ENCODE data around the gene ZSWIM4. TPM values are rescaled to one million over a fixed set of nuclear protein-coding genes. Genes with fewer than 3 reads are reported as not detected.

The ZSWIM4 gene
- total and polyA plus RNA-seq, 8 donors: 2.2 to 14.0 (median 3.9) TPM

DNA sequence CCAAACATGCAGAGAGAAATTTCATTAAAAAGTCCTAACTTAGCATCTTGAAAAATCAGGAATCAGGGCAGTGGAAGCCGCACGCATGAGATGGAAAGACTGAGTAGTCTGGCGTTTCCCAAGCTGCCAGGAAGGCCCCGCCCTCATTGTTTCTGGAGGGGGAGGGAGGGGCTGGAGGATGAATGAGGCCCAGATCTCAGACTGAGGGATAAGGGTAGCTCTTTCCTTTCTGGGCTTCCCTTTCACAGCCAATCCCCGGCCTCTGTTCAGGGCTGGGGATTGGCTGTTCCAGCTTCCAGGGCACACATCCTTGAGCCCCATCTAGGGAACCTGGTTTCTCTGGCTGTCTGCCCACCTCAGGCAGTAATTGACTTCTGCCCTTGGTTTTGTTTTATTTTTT, 13.7 kb upstream of the ZSWIM4 start:
- Histone ChIP-seq H3K4me3 (no peak overlapping the region), H3K9me3 (no peaks in the 10 kb centered on the region), H3K36me3 (peaks cover 21 to 36% (median 34%) of the 10 kb centered on the region in 4 donors), H3K4me1 (peaks cover 14 to 34% (median 25%) of the 10 kb centered on the region in 4 donors), H3K27ac (peak overlapping the region in 4 of 5 donors; percentile 59 to 74 (median 67)), H3K27me3 (no peaks in the 10 kb centered on the region)
- 6 to 19% (median 8%) methylated on average over 5 of the region's 5 CpGs for WGBS, 5 donors
- intact Hi-C loops (cut with DNase I; ENCODE audit: low total_unique reads): loop anchor here (5.0 kb wide), 1 partner anchor 81 kb away; no protein-coding TSS in a partner anchor
- TF ChIP-seq, protein P1, sequence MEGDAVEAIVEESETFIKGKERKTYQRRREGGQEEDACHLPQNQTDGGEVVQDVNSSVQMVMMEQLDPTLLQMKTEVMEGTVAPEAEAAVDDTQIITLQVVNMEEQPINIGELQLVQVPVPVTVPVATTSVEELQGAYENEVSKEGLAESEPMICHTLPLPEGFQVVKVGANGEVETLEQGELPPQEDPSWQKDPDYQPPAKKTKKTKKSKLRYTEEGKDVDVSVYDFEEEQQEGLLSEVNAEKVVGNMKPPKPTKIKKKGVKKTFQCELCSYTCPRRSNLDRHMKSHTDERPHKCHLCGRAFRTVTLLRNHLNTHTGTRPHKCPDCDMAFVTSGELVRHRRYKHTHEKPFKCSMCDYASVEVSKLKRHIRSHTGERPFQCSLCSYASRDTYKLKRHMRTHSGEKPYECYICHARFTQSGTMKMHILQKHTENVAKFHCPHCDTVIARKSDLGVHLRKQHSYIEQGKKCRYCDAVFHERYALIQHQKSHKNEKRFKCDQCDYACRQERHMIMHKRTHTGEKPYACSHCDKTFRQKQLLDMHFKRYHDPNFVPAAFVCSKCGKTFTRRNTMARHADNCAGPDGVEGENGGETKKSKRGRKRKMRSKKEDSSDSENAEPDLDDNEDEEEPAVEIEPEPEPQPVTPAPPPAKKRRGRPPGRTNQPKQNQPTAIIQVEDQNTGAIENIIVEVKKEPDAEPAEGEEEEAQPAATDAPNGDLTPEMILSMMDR (IDR thresholded peaks at IDR 0.05): no peak
- peak; percentile 27 to 82 (median 52) for TF ChIP-seq POLR2AphosphoS5 (IDR thresholded peaks at IDR 0.05)
- DNase-seq: peak; percentile 62 to 89

DNA sequence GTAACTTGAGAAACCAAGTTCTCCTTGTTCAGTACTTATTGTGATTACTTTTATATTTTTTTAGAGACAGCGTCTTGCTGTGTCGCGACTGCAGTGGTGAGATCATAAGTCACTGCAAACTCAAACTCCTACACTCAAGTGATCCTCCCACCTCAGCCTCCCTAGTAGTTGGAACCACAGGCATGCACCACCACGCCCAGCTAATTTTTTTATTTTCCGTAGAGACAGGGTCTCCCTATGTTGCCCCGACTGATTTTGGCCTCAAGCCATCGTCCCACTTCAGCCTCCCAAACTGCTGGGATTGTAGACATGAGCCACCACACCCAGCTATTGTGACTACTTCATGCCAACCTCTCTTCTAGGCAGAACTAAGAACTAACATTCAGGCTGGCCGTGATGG, 12.7 kb upstream of the ZSWIM4 start:
- DNase-seq: no peak
- 61 to 74% (median 70%) methylated on average over 8 of the region's 8 CpGs for WGBS, 5 donors
- Histone ChIP-seq H3K4me3 (no peak overlapping the region), H3K36me3 (peaks cover 18 to 26% (median 24%) of the 10 kb centered on the region in 4 donors), H3K9me3 (no peaks in the 10 kb centered on the region), H3K27ac (peak overlapping the region in 4 of 5 donors; percentile 2 to 74 (median 64)), H3K4me1 (peaks cover 14 to 37% (median 27%) of the 10 kb centered on the region in 4 donors), H3K27me3 (no peaks in the 10 kb centered on the region)
- TF ChIP-seq EP300 (IDR thresholded peaks at IDR 0.05) (no peak), POLR2A (IDR thresholded peaks at IDR 0.05) (no peak), POLR2AphosphoS5 (IDR thresholded peaks at IDR 0.05) (no peak)
- TF ChIP-seq, protein P1 (IDR thresholded peaks at IDR 0.05): no peak
- intact Hi-C loops (cut with DNase I; ENCODE audit: low total_unique reads): loop anchor here (5.0 kb wide), 1 partner anchor 80 kb away; no protein-coding TSS in a partner anchor

DNA sequence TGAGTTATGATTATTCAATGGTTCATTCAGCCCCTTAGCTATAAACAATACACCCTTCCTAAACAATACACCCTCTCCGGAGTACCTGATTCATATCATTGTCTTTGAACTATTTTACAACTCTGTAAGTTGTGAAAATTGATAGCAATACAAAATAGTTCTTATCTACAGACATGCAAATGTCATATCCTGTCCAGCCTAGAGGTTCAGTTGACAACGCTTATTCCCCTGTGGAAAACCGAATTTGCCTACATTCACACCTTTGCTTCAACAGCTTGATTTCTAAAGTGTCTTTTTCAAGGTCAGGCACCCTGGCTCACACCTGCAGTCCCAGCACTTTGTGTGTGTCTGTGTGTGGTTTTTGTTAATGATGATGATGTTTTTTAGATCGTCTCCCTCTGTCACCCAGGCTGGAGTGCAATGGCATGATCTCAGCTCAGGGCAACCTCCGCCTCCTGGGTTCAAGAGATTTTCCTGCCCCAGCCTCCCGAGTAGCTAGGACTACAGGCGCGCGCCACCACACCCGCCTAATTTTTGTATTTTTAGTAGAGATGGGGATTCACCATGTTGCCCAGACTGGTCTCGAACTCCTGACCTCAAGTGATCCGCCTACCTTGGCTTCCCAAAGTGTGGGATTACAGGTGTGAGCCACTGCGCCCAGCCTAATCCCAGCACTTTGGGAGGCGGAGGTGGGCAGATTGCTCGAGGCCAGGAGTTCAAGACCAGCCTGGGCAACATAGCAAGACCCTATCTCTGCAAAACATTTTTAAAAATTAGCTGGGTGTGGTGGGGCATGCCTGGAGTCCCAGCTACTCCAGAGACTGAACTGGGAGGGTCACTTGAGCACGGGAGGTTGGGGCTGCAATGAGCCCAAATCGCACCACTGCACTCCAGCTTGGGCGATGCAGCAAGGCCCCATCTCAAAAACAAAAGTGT, 11.4 kb upstream of the ZSWIM4 start:
- Histone ChIP-seq H3K36me3 (peaks cover 5 to 13% (median 11%) of the 10 kb centered on the region in 4 donors), H3K27me3 (no peaks in the 10 kb centered on the region), H3K4me1 (peaks cover 20 to 50% (median 30%) of the 10 kb centered on the region in 4 donors), H3K9me3 (no peaks in the 10 kb centered on the region), H3K4me3 (no peak overlapping the region), H3K27ac (no peak overlapping the region)
- intact Hi-C loops (cut with DNase I; ENCODE audit: low total_unique reads): loop anchor here (5.0 kb wide), 1 partner anchor 78 kb away; no protein-coding TSS in a partner anchor
- 74 to 82% (median 80%) methylated on average over 18 of the region's 18 CpGs for WGBS, 5 donors
- TF ChIP-seq POLR2A (IDR thresholded peaks at IDR 0.05): no peak
- TF ChIP-seq EP300 (IDR thresholded peaks at IDR 0.05): no peak
- TF ChIP-seq, protein P1 (IDR thresholded peaks at IDR 0.05): no peak
- no peak for TF ChIP-seq POLR2AphosphoS5 (IDR thresholded peaks at IDR 0.05)
- no peak for DNase-seq

DNA sequence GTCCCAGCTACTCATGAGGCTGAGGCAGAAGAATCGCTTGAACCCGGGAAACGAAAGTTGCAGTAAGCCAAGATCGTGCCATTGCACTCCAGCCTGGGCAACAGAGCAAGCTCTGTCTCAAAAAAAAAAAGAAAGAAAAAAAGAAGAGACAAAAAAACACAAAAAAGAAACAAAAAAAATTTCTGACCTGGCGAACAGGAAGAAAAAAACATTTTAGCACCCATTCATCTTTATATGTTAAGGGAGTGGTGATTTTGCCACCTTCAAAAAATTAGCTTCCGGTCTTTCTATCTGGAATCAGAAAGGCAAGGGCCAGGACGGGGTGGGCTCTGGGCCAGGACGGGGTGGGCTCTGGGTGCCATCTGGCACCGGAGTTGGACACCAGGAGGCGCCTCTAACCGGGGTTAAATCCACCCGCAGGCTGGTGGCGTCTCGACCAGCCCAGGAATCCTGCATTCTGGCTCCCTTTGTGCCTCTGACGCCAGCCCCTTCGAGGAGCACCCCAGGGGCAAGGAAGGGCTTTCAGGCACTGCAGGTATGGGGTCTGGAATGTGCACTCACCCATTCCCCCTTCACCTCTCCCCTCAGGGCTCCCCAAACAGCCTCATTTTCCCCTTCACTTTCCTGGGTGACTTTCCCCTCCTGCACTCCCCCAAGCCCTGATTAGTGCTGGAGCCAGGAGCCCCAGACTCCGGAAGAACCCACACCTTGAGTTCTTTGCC, 10.4 kb upstream of the ZSWIM4 start:
- DNase-seq: peak; percentile 85
- Histone ChIP-seq H3K9me3 (no peaks in the 10 kb centered on the region), H3K4me1 (peaks cover 21 to 61% (median 30%) of the 10 kb centered on the region in 4 donors), H3K27me3 (no peaks in the 10 kb centered on the region), H3K27ac (peak overlapping the region in 4 of 5 donors; percentile 14 to 45 (median 37)), H3K4me3 (peak overlapping the region in 1 of 4 donors; percentile 2), H3K36me3 (peaks cover 0 to 3% (median under 1%) of the 10 kb centered on the region in 4 donors)
- WGBS, 5 donors: 14 to 20% (median 19%) methylated on average over 15 to 17 of the region's 17 CpGs
- TF ChIP-seq POLR2A (IDR thresholded peaks at IDR 0.05) (no peak), POLR2AphosphoS5 (IDR thresholded peaks at IDR 0.05) (peak in 1 of 3 donors; percentile 48)
- TF ChIP-seq, protein P1 (IDR thresholded peaks at IDR 0.05): peak in 5 of 7 experiments; percentile 49 to 82 (median 68)
- intact Hi-C loops (cut with DNase I; ENCODE audit: low total_unique reads): loop anchor here (5.0 kb wide), 1 partner anchor 77 kb away; no protein-coding TSS in a partner anchor

Data from stomach (tissue), 9 donors.